Astrocyte of the spinal cord (primary cell): ENCODE data around the gene DNTTIP2.

ENCODE experiments used
- DNase-seq: peaks from one replicate; pipeline ENCODE4 v3.0.0; 2011; ENCODE audit warnings: low read depth, low spot score
- H3K4me3 ChIP-seq: 2 replicates; pipeline ENCODE4 v1.5.1; 2011; ENCODE audit warnings: low read depth, mild to moderate bottlenecking, low read length, moderate library complexity
- in situ Hi-C: cut with HindIII; loops from 2 replicates; pipeline ENCODE4 v1.10.0; 2017; ENCODE audit warnings: low sequenced_read_pairs
- TF ChIP-seq, protein P1 (sequence below): IDR thresholded peaks from 2 replicates; pipeline ENCODE4 v1.5.1; 2012; ENCODE audit warnings: low read depth, mild to moderate bottlenecking, low read length, inconsistent platforms

Gene DNTTIP2

GRCh38 chr1:93822730-93823425 is 56.1 kb downstream of the DNTTIP2 start:
- no peak for DNase-seq
- H3K4me3 ChIP-seq: no peak overlapping the region
- in situ Hi-C loops: no loop called here
- TF ChIP-seq, protein P1, sequence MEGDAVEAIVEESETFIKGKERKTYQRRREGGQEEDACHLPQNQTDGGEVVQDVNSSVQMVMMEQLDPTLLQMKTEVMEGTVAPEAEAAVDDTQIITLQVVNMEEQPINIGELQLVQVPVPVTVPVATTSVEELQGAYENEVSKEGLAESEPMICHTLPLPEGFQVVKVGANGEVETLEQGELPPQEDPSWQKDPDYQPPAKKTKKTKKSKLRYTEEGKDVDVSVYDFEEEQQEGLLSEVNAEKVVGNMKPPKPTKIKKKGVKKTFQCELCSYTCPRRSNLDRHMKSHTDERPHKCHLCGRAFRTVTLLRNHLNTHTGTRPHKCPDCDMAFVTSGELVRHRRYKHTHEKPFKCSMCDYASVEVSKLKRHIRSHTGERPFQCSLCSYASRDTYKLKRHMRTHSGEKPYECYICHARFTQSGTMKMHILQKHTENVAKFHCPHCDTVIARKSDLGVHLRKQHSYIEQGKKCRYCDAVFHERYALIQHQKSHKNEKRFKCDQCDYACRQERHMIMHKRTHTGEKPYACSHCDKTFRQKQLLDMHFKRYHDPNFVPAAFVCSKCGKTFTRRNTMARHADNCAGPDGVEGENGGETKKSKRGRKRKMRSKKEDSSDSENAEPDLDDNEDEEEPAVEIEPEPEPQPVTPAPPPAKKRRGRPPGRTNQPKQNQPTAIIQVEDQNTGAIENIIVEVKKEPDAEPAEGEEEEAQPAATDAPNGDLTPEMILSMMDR: no peak

- in situ Hi-C loops: no loop called here
- TF ChIP-seq, protein P1: no peak
- H3K4me3 ChIP-seq: no peak overlapping the region
- no peak for DNase-seq
Observed at GRCh38 chr1:93821423-93822144, 57.4 kb downstream of the DNTTIP2 start.

DNA sequence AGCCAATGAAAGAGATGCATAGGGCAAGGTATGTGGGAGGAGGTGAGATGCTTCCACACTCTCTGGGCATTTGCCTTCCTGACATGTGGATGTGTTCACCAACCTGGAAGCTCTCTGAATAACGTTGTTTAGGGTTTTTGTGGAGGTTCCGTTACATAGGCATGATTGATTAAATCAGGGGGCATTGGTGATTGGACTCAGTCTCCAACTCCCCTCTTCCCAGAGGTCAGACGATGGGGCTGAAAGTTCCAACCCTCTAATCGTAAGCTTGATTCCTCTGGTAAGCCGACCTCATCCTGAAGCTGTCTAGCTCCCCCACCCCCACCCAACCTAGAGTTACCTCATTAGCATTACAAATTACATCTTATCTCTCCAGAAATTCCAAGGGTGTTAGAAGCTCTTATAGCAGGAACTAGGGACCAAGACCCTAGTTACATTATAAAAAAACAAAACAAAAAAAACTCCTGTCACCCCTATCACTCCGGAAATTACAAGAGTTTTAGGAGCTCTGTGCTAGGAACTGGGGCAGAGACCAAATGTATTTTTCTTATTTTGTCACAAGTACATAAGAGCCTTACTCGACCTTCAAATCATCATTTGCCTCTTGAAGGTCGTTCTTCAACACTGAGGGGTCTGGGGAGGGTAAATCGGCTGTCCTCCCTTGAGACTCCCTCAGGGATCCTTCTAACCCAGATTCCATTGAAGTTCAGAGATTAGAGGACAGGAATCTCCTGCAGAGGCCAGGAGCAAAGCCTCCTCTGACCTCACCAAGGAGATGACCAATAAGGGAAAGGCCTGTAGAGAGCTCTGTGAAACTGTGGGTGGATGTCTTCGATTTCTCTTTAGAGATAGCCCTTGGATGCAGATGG is 58.2 kb downstream of the DNTTIP2 start:
- in situ Hi-C loops: no loop called here
- DNase-seq: no peak
- TF ChIP-seq, protein P1: no peak
- no peak overlapping the region for H3K4me3 ChIP-seq

- DNase-seq: no peak
- H3K4me3 ChIP-seq: no peak overlapping the region
- TF ChIP-seq, protein P1: no peak
- in situ Hi-C loops: no loop called here
Observed at GRCh38 chr1:93818570-93818959, 60.4 kb downstream of the DNTTIP2 start.

DNA sequence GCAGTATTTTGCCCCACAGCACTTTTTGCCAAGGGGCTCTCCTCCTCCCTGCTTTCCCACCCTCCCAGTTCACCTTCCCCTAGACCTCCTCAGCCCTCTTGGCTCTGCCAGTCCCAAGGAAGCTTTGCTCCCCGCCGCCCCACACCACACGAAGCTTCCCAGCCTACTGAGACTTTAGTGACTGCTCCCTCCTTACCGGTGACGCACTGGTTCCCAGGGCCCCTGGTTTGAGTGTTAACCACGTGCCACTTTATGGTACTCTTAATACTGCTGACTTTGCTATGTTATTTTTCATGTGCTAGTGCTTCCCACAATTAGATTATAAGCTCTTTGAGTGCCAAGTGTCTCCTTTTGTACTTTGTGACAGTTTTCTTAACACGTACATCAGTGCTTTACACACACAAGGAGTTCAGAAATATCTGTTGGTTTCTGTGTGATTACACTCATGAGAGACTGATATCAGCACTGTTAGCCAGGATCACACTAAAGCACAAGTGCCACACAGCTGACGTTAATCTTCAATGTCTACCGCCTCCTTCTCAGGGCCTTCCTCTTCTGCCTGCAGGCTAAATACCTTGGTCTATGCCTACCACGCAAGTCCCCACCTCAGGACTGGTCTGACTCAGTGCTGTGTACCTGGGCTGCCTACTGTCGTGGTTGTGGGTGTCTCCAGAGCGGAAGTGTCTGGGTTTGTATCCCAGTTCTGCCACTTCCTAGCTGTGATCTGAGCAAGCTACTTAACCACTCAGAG is 61.0 kb downstream of the DNTTIP2 start:
- DNase-seq: no peak
- in situ Hi-C loops: no loop called here
- no peak overlapping the region for H3K4me3 ChIP-seq
- TF ChIP-seq, protein P1: no peak
